ENCODE results near the gene GYS2. TPM values are rescaled to one million over a fixed set of nuclear protein-coding genes. Genes with fewer than 3 reads are reported as not detected.
A peak's percentile ranks its signal among the peaks of the same experiment; 100 is the strongest.

GYS2 gene
- total and polyA plus RNA-seq, 11 donors, result 0.04 to 0.35 TPM; not detected in 9

GRCh38 chr12:21526721-21527345 lies 77.8 kb downstream of the GYS2 start:
- H3K36me3 ChIP-seq, result peaks cover 0 to 3% (median 0%) of the 10 kb centered on the region in 9 donors
- H3K27ac ChIP-seq, result peak overlapping the region in 6 of 12 donors; percentile 81 to 89 (median 85)
- peaks cover 0 to 10% (median 0%) of the 10 kb centered on the region in 12 donors for H3K9me3 ChIP-seq
- peak overlapping the region; percentile 30 to 84 (median 70) for H3K4me3 ChIP-seq
- intact Hi-C loops (cut with DNase I), result loop anchor here in 3 of 10 donors (5.0 to 10.0 kb wide), 2 partner anchors 80 to 128 kb away; partner anchors contain the start of gene LDHB (in 3 of the 3)
- 34 to 46% (median 42%) methylated on average over 12 of the region's 12 CpGs for WGBS, 4 donors
- ATAC-seq (peak in 2 of 4 donors; percentile 3 to 5), DNase-seq (no peak)
- peaks cover 0 to 23% (median 5%) of the 10 kb centered on the region in 12 donors for H3K4me1 ChIP-seq
- TF ChIP-seq CTCF (IDR thresholded peaks at IDR 0.05) (no peak), POLR2A (IDR thresholded peaks at IDR 0.05) (no peak)
- peaks cover 0 to 42% (median 0%) of the 10 kb centered on the region in 9 donors for H3K27me3 ChIP-seq

GRCh38 chr12:21526053-21526452 lies 78.6 kb downstream of the GYS2 start, which contains the start of gene SPX:
Gene SPX, plus strand, starts transcription at chr12:21526296. Its CDS starts 177 bp downstream, at chr12:21526473.
- TF ChIP-seq CTCF (IDR thresholded peaks at IDR 0.05) (no peak), POLR2A (IDR thresholded peaks at IDR 0.05) (no peak)
- Histone ChIP-seq H3K4me3 (peak within 1 kb of the TSS in 10 of 12 donors; percentile 46 to 84 (median 70)), H3K27me3 (peaks cover 0 to 42% (median 0%) of the 10 kb centered on the region in 9 donors), H3K9me3 (peaks cover 0 to 10% (median 0%) of the 10 kb centered on the region in 12 donors), H3K36me3 (no peaks in the 10 kb centered on the region), H3K4me1 (peaks cover 0 to 23% (median 5%) of the 10 kb centered on the region in 12 donors), H3K27ac (peak within 1 kb of the TSS in 5 of 12 donors; percentile 81 to 89 (median 83))
- ATAC-seq, result no peak
- intact Hi-C loops (cut with DNase I), result loop anchor here in 3 of 10 donors (5.0 to 10.0 kb wide), 2 partner anchors 81 to 129 kb away; partner anchors contain the start of gene LDHB (in 3 of the 3)
- WGBS, 4 donors, result 92 to 100% (median 98%) methylated on average over 1 of the region's 1 CpG
- DNase-seq, result no peak

- no peak overlapping the region for H3K4me3 ChIP-seq
- peaks cover 0 to 10% (median 0%) of the 10 kb centered on the region in 9 donors for H3K36me3 ChIP-seq
- no peak for TF ChIP-seq POLR2A (IDR thresholded peaks at IDR 0.05)
- TF ChIP-seq CTCF (IDR thresholded peaks at IDR 0.05), result no peak
- peaks cover 0 to 10% (median 0%) of the 10 kb centered on the region in 12 donors for H3K9me3 ChIP-seq
- intact Hi-C loops (cut with DNase I), result loop anchor here in 3 of 10 donors (10.0 kb wide), 1 partner anchor 132 kb away; the partner anchor contains the start of gene LDHB (in 3 of the 3)
- H3K27ac ChIP-seq, result no peak overlapping the region
- DNase-seq (no peak), ATAC-seq (no peak)
- peaks cover 0 to 19% (median 0%) of the 10 kb centered on the region in 9 donors for H3K27me3 ChIP-seq
- peaks cover 0 to 18% (median 1%) of the 10 kb centered on the region in 12 donors for H3K4me1 ChIP-seq
Observed at GRCh38 chr12:21523148-21523547, 81.5 kb downstream of the GYS2 start.

- TF ChIP-seq CTCF (IDR thresholded peaks at IDR 0.05) (no peak), POLR2A (IDR thresholded peaks at IDR 0.05) (no peak)
- Histone ChIP-seq H3K4me1 (peaks cover 0 to 8% (median 0%) of the 10 kb centered on the region in 12 donors), H3K9me3 (peaks cover 0 to 10% (median 0%) of the 10 kb centered on the region in 12 donors), H3K4me3 (no peak overlapping the region), H3K27ac (no peak overlapping the region), H3K36me3 (peaks cover 0 to 24% (median 10%) of the 10 kb centered on the region in 9 donors), H3K27me3 (peaks cover 0 to 3% (median 0%) of the 10 kb centered on the region in 9 donors)
- ATAC-seq (no peak), DNase-seq (no peak)
- intact Hi-C loops (cut with DNase I), result loop anchor here in 3 of 10 donors (10.0 kb wide), 1 partner anchor 133 kb away; the partner anchor contains the start of gene LDHB (in 3 of the 3)
- 49 to 74% (median 67%) methylated on average over 1 of the region's 1 CpG for WGBS, 4 donors
Observed at GRCh38 chr12:21521541-21521940, 83.1 kb downstream of the GYS2 start.
